Stimulated activated CD8-positive, alpha-beta memory T cell treated with anti-CD3 and anti-CD28 coated beads, Interleukin-2, amount 100 ng/mL, for 48 hours (primary cell): ENCODE data around the gene ADGRG1.
"Not testable (repeated sequence)": the region's sequence is repeated elsewhere in the genome, so short reads cannot be mapped to it uniquely, and the experiment has no call there.

Experiments used
- DNase-seq, 2 donors: peaks; one replicate each; pipeline ENCODE4 v3.0.0-alpha.2; 2020; ENCODE audit warnings: low read depth in 2 of 2

ADGRG1 gene

GRCh38 chr16:57698812-57699405, 70.5 kb downstream of the ADGRG1 start:
- DNase-seq, result no peak

- no peak for DNase-seq
Observed at GRCh38 chr16:57699481-57699880, 71.1 kb downstream of the ADGRG1 start.

DNA sequence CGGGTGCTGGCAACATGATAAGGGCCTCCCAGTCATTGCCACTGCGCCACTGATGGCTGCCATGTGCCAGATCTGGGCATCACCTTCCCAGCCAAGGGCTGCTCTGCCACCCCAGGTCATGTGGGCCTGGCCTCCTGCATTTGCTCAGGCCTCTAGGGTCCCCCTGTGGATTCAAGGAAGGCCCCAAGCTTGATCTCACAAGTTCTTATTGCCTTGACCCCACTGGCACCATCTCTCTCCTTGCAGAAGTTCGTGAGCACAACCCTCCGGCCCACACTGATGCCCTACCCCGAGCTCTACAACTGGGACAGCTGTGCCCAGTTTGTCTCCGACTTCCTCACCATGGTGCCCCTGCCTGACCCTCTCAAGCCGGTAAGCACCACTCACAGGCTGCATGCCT, 71.5 kb downstream of the ADGRG1 start:
- DNase-seq, result no peak

DNA sequence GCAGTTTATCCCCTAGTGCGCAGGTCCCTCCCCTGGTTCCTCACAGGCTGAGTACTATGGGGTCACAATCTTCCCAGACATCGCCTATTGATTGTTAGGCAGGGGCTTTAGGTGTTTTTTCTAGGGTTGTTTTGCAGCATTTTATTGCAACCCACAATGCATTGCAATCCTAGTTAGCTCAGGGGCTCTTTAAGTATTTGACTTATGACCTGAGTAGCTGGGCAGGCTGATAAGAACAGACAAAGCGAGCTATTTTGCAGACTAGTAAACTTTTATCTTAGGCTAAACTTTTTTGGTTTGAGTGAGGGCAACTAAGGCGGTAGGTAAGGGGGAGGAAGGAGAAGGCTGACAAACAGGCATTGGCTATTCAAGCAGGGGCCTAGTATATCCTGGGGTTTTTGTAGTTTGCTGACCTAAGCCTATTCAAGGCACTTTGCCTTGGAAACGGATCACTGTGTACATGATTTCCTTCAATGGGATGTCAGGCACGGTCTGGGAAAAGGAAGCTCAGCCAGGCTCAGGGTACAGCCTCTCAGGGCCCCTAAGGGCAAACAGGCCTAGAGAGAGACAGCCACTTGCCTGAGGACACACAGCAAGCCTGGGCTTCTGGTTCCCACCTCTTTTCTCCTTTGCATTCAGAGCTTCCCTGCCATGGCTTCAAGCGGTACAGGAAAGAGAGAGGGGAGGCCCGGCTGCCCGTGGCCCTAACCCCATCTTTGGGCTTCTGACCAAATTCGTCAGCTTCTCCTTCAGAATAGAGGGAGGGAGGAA, 72.5 kb downstream of the ADGRG1 start:
- DNase-seq, result no peak

DNA sequence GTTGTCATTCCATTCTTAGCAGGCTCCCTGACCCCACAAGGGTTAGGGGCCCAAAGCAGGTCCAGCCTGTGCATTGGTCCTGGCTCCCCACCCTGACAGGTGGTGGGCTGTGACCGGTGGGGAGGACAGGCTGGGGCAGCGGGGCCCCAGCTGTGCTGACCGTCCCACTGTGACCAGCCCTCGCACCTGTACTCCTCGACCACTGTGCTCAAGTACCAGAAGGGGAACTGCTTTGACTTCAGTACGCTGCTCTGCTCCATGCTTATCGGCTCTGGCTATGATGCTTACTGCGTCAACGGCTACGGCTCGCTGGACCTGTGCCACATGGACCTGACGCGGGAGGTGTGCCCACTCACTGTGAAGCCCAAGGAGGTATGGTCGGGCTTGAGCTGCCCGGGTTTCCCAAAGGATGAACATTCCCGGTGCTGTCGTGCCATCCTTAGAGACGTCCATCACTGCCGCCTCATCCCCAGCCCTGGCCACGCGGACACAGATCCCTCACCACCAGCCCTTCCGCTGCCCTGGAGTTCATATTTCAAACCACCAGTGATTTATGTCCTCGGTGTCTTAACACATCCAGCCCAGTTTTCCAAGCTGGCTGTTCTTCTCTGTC, 73.4 kb downstream of the ADGRG1 start:
- DNase-seq, result no peak

DNA sequence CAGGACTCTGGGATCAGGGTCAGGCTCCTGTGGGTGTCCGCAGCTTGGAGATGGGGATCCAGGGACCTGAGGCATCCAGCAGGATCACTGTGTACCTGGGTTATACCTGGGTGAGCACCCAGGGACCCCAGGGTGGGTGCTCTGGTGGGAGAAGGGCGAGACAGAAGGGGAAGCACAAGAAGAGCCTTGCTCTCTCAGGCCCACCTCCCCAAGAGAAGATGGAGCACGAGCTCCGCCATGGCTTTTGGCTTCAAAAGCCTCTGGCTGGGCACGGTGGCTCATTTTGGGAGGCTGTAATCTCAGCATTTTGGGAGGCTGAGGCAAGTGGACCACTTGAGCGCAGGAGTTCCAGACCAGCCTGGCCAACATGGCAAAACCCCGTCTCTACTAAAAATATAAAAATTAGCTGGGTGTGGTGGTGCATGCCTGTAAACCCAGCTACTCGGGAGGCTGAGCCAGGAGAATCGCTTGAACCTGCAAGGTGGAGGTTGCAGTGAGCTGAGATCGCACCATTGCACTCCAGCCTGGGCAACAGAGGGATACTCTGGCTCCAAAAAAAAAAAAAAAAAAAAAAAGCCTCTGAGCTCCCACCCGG, 75.1 kb downstream of the ADGRG1 start:
- no peak for DNase-seq

DNA sequence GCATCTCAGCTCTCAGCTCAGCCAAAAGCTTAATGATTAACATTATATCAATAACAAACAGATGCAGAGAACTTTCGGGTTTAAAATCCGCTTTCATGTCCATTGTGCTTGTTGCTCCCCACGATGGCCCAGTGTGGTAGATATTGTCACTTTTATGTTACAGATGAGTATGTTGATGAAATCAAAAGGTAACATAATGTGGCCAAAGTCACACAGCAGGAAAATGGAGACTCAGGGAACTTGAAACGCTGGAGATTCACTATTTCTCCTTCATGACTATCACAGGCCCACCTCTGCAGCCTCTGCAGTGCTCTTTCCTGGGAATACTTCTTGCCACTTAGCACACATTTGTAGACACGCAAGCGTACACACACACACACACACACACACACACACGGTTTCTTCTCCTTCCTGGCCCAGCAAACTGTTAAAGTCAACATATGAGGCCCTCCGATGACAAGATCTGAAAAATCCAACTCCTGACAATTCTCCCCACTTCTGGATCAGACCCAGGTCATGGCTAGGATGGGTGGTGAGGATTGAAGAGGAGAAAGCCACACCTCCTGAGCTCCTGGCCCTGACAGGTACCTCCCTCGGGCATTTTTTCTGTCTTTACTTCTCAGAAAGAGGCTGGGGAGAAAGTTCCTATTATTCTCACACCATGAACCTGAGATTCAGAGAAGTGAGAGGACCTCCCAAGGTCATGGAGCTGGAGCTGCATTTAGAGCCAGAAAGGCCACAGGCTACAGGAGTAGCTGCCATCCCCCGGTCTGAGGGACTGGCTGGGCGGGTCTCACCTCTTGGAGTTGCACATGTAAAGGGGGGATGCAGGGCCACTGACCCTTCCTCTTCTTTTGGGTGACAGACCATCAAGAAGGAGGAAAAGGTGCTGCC, 75.8 kb downstream of the ADGRG1 start:
- DNase-seq, result no peak

DNA sequence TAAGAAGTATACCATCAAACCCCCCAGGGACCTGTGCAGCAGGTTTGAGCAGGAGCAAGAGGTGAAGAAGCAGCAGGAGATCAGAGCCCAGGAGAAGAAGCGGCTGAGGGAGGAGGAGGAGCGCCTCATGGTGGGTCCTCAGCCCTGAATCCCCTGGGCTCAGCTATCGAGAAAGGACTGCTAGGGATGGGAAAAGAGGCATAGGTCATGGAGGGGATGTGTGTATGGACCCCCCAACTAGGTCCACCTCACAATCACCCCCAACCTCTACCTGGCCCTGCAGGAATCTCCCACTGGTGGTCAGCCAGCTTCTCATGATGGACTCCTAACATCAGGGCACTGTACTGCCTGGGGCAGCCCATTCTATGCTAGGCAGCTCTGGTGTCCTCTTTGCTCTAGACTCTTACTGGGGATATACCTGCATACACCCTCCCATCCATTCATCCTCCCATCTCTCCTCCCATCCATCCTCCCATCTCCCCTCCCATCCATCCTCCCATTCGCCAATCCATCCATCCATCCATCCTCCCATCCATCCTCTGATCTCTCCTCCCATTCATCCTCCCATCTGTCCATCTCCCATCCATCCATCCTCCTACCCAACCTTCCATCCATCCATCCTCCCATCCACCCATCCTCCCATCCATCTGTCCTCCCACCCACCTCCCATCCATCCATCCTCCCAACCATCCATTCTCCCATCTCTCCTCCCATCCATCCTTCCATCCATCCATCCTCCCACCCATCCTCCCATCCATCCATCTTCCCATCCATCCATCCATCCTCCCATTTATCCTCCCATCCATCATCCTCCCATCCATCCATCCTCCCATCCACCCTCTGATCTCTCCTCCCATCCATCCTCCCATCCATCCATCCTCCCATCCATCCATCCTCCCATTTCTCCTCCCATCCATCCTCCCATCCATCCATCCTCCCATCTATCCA, 76.7 kb downstream of the ADGRG1 start:
- no peak for DNase-seq

DNA sequence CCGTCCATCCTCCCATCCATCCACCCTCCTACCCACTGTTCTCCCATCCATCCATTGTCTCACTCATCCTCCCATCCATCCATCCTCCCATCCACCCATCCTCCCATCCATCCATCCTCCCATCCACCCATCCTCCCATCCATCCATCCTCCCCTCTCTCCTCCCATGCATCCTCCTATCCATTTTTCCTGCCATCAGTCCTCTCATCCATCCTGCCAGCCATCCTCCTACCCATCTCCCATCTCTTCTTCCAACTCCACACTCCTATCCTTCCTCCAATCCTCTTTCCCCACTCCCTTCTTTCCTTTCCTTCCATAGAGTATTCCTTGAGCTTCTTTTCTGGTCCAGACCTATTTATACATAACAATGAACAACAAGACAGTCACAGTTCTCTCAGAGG, 78.3 kb downstream of the ADGRG1 start:
- DNase-seq, result no peak

- no peak for DNase-seq
Observed at GRCh38 chr16:57707331-57707730, 78.9 kb downstream of the ADGRG1 start.

- no peak for DNase-seq
Observed at GRCh38 chr16:57708168-57708567, 79.7 kb downstream of the ADGRG1 start.

DNA sequence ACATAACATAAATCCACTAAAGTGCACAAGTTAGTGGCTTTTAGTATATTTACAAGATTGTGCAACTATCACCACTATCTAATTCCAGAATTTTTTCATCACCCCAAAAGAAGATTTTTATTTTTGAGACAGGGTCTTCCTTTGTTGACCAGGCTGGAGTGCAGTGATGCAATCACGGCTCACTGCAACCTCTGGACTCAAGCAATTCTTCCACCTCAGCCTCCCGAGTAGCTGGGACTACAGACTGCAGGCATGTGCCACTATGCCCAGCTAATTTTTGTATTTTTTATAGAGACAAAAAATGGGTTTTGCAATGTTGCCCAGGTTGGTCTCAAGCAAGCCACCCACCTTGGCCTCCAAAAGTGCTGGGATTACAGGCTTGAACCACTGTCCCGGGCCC, 81.2 kb downstream of the ADGRG1 start:
- DNase-seq, result no peak

GRCh38 chr16:57711346-57711745, 82.9 kb downstream of the ADGRG1 start:
- DNase-seq, result no peak

GRCh38 chr16:57711993-57712392, 83.6 kb downstream of the ADGRG1 start:
- no peak for DNase-seq

DNA sequence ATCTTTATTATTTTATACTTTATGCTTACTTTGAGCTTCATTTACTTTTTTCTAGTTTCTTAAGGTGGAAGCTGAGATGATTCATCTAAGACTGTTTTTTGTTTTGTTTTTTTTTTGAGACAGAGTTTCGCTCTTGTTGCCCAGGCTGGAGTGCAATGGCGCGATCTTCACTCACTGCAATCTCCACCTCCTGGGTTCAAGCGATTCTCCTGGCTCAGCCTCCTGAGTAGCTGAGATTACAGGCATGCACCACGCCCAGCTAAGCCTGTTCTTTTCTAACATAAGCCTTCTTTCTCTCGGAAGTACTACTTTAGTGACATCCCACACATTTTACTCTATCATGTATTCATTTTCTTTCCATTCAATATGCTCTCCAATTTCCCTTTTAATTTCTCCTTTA, 84.1 kb downstream of the ADGRG1 start:
- not testable (repeated sequence) for DNase-seq

DNA sequence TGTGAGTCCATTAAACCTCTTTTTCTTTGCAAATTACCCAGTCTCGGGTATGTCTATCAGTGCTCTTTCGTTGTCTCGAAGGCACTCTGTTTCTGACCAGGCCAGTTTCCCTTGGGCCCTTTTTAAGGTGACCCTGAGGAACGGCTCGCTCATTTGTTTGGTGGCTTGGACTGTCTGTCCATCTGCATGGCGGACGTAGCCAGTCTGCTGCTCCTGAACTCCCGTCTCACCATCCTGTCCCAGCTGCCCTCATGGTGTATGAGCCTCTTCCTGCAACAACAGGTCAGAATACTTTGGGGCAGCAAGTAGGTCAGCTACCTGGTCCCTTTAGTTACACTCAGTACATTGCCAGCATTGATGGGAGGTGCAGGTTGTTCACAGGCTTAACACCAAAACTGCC, 85.2 kb downstream of the ADGRG1 start:
- DNase-seq, result no peak

- no peak for DNase-seq
Observed at GRCh38 chr16:57714047-57714446, 85.6 kb downstream of the ADGRG1 start.
